ENCODE results near the gene ME1.

Gene ME1

GRCh38 chr6:83226517-83226916 lies 204.3 kb downstream of the ME1 start:
- no peak for TF ChIP-seq Cebpa-rat (IDR thresholded peaks at IDR 0.05)
- Histone ChIP-seq H3K4me3 (no peak overlapping the region), H3K27me3 (no peaks in the 10 kb centered on the region), H3K36me3 (no peaks in the 10 kb centered on the region), H3K4me1 (no peaks in the 10 kb centered on the region), H3K4me2 (no peak overlapping the region), H3K9ac (no peak overlapping the region), H3K27ac (no peak overlapping the region), H4K20me1 (no peaks in the 10 kb centered on the region), H3K9me3 (no peaks in the 10 kb centered on the region)

- no peaks in the 10 kb centered on the region for H4K20me1 ChIP-seq
- H3K4me1 ChIP-seq, result no peaks in the 10 kb centered on the region
- H3K36me3 ChIP-seq, result no peaks in the 10 kb centered on the region
- no peak overlapping the region for H3K4me3 ChIP-seq
- H3K4me2 ChIP-seq, result no peak overlapping the region
- TF ChIP-seq Cebpa-rat (IDR thresholded peaks at IDR 0.05), result no peak
- no peaks in the 10 kb centered on the region for H3K27me3 ChIP-seq
- H3K27ac ChIP-seq, result no peak overlapping the region
- H3K9me3 ChIP-seq, result no peaks in the 10 kb centered on the region
- H3K9ac ChIP-seq, result no peak overlapping the region
Measured at GRCh38 chr6:83221889-83222479, 208.9 kb downstream of the ME1 start.

GRCh38 chr6:83221276-83221675 lies 209.6 kb downstream of the ME1 start:
- Histone ChIP-seq H3K27me3 (no peaks in the 10 kb centered on the region), H3K4me2 (no peak overlapping the region), H3K4me3 (no peak overlapping the region), H3K9me3 (no peaks in the 10 kb centered on the region), H4K20me1 (no peaks in the 10 kb centered on the region), H3K9ac (no peak overlapping the region), H3K27ac (no peak overlapping the region), H3K36me3 (no peaks in the 10 kb centered on the region), H3K4me1 (no peaks in the 10 kb centered on the region)
- no peak for TF ChIP-seq Cebpa-rat (IDR thresholded peaks at IDR 0.05)

GRCh38 chr6:83220121-83220520 lies 210.7 kb downstream of the ME1 start:
- Histone ChIP-seq H3K36me3 (no peaks in the 10 kb centered on the region), H3K27ac (no peak overlapping the region), H3K4me2 (no peak overlapping the region), H3K4me3 (no peak overlapping the region), H3K9ac (no peak overlapping the region), H3K4me1 (no peaks in the 10 kb centered on the region), H3K9me3 (no peaks in the 10 kb centered on the region), H3K27me3 (no peaks in the 10 kb centered on the region), H4K20me1 (no peaks in the 10 kb centered on the region)
- no peak for TF ChIP-seq Cebpa-rat (IDR thresholded peaks at IDR 0.05)

GRCh38 chr6:83218646-83219045 lies 212.2 kb downstream of the ME1 start:
- no peak for TF ChIP-seq Cebpa-rat (IDR thresholded peaks at IDR 0.05)
- Histone ChIP-seq H3K9ac (no peak overlapping the region), H3K9me3 (no peaks in the 10 kb centered on the region), H3K4me3 (no peak overlapping the region), H3K36me3 (no peaks in the 10 kb centered on the region), H3K4me2 (no peak overlapping the region), H3K27ac (no peak overlapping the region), H4K20me1 (no peaks in the 10 kb centered on the region), H3K4me1 (no peaks in the 10 kb centered on the region), H3K27me3 (no peaks in the 10 kb centered on the region)

GRCh38 chr6:83216806-83217205 lies 214.0 kb downstream of the ME1 start:
- no peak overlapping the region for H3K27ac ChIP-seq
- no peaks in the 10 kb centered on the region for H4K20me1 ChIP-seq
- H3K27me3 ChIP-seq, result no peaks in the 10 kb centered on the region

GRCh38 chr6:83215131-83216047 lies 215.5 kb downstream of the ME1 start:
- no peaks in the 10 kb centered on the region for H3K27me3 ChIP-seq
- no peak for TF ChIP-seq Cebpa-rat (IDR thresholded peaks at IDR 0.05)
- H3K9ac ChIP-seq, result no peak overlapping the region
- no peaks in the 10 kb centered on the region for H4K20me1 ChIP-seq
- no peak overlapping the region for H3K4me3 ChIP-seq
- H3K36me3 ChIP-seq, result no peaks in the 10 kb centered on the region
- no peak overlapping the region for H3K27ac ChIP-seq
- H3K9me3 ChIP-seq, result no peaks in the 10 kb centered on the region
- H3K4me2 ChIP-seq, result no peak overlapping the region
- no peaks in the 10 kb centered on the region for H3K4me1 ChIP-seq

More at GRCh38 chr6:83216806-83217205, 214.0 kb downstream of the ME1 start:
- Histone ChIP-seq H3K9ac (no peak overlapping the region), H3K9me3 (no peaks in the 10 kb centered on the region), H3K4me3 (no peak overlapping the region), H3K36me3 (no peaks in the 10 kb centered on the region), H3K4me1 (no peaks in the 10 kb centered on the region), H3K4me2 (no peak overlapping the region)
- no peak for TF ChIP-seq Cebpa-rat (IDR thresholded peaks at IDR 0.05)

- Histone ChIP-seq H3K9me3 (no peaks in the 10 kb centered on the region), H3K27ac (no peak overlapping the region), H3K9ac (no peak overlapping the region), H3K4me3 (no peak overlapping the region), H3K36me3 (no peaks in the 10 kb centered on the region), H4K20me1 (no peaks in the 10 kb centered on the region), H3K27me3 (no peaks in the 10 kb centered on the region), H3K4me2 (no peak overlapping the region), H3K4me1 (no peaks in the 10 kb centered on the region)
- TF ChIP-seq Cebpa-rat (IDR thresholded peaks at IDR 0.05), result no peak
Measured at GRCh38 chr6:83202031-83202430, 228.8 kb downstream of the ME1 start.

GRCh38 chr6:83199863-83200225 lies 231.0 kb downstream of the ME1 start:
- Histone ChIP-seq H3K36me3 (no peaks in the 10 kb centered on the region), H3K9me3 (no peaks in the 10 kb centered on the region), H3K4me3 (no peak overlapping the region), H4K20me1 (no peaks in the 10 kb centered on the region), H3K27me3 (no peaks in the 10 kb centered on the region), H3K4me2 (no peak overlapping the region), H3K9ac (no peak overlapping the region), H3K27ac (no peak overlapping the region), H3K4me1 (no peaks in the 10 kb centered on the region)
- no peak for TF ChIP-seq Cebpa-rat (IDR thresholded peaks at IDR 0.05)

- no peak overlapping the region for H3K4me3 ChIP-seq
- H3K4me1 ChIP-seq, result peaks cover 2% of the 10 kb centered on the region; the same call in 1 of the 2 replicates
- H3K9ac ChIP-seq, result no peak overlapping the region
- H4K20me1 ChIP-seq, result no peaks in the 10 kb centered on the region
- no peak for TF ChIP-seq Cebpa-rat (IDR thresholded peaks at IDR 0.05)
- H3K27ac ChIP-seq, result no peak overlapping the region
- no peaks in the 10 kb centered on the region for H3K27me3 ChIP-seq
- H3K36me3 ChIP-seq, result no peaks in the 10 kb centered on the region
- no peaks in the 10 kb centered on the region for H3K9me3 ChIP-seq
- H3K4me2 ChIP-seq, result no peak overlapping the region
Measured at GRCh38 chr6:83199173-83199862, 231.5 kb downstream of the ME1 start.

Measured in BLaER1 (cell line).